NOMO-1 treated with DMSO at 0.1 percent for 48 hours (cell line): Measurements from ENCODE around the gene SLC6A18.
"Not testable (repeated sequence)": the region's sequence is repeated elsewhere in the genome, so short reads cannot be mapped to it uniquely, and the experiment has no call there.

Source experiments
- DNase-seq: peaks from one replicate; lab custom pipeline; 2025; ENCODE audit not compliant: unreplicated experiment; lab: John Stamatoyannopoulos, UW

SLC6A18 gene

DNA sequence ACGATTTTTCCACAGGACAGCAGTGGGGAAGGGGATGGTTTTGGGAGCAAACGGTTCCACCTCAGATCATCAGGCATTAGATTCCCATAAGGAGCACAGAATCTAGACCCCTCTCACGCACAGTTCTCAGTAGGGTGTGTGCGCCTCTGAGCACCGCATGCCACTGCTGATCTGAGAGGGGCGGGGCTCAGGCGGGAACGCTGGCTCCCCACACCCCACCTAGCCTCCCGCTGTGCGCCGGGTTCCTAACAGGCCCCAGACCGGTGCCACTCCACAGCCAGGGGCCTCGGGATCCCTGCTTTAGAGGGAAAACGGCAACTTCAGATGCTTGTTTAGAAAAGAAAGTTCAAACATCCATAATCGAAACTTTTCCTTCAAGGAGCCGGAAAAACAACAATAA is 49.3 kb downstream of the SLC6A18 start:
- DNase-seq: no peak

DNA sequence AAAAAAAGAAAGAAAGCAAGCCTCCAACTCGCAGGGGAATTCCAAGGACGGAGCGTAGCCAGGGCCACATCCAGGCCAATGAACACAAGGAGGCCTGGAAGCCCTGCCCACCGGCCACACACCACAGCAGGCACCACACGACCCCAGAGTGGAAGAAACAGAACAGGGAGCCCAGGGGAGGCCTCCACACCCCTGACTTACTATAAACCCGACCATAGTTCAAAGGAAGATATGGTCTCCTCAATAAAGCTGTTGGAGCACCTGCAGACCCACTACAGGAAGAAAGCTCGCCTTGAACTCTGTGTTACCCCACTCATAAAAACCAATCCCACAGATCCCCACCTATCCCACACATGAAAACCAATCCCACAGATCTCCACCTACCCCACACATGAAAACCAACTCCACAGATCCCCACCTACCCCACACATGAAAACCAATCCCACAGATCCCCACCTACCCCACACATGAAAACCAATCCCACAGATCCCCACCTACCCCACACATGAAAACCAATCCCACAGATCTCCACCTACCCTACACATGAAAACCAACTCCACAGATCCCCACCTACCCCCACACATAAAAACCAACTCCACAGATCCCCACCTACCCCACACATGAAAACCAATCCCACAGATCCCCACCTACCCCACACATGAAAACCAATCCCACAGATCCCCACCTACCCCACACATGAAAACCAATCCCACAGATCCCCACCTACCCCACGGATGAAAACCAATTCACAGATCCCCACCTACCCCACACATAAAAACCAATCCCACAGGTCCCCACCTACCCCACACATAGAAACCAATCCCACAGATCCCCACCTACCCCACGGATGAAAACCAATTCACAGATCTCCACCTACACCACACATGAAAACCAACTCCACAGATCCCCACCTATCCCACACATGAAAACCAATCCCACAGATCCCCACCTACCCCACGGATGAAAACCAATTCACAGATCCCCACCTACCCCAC is 50.5 kb downstream of the SLC6A18 start:
- not testable (repeated sequence) for DNase-seq

DNA sequence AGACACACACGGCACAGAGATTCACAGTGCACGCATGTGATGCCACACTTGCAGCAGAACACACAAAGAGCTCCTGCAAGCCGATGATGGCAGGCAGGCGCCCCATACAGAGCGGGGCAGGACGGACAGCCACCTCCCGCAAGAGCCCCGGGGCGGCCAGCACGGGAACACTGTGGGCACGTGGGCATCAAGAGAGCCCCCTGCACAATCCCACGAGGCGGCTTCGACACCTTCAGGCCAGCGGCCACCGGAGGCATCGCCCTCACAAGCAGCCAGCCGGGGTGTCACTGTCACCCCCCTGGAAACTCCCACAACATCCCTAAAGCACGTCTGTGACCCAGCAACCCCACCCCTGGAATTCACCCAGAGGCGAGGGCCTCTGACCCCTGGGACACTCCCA is 51.7 kb downstream of the SLC6A18 start:
- DNase-seq: no peak

DNA sequence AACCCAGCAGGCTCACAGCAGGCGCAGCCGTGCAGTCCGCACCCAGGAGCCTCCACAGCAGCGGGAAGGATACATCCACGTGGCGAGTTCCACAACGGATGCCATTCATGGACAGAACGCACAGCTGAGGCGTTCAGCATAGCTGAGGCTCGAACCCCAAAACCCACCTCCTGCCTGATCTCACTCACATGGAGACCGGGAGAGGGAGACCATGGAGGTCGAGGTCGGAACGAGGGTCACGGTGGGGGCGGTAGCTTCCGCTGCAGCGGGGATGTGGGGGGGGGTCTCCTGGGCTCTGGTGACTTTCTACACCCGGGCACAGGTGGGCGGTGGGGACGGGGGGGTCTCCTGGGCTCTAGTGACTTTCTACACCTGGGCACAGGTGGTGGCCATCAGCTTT is 52.1 kb downstream of the SLC6A18 start:
- DNase-seq: no peak

DNA sequence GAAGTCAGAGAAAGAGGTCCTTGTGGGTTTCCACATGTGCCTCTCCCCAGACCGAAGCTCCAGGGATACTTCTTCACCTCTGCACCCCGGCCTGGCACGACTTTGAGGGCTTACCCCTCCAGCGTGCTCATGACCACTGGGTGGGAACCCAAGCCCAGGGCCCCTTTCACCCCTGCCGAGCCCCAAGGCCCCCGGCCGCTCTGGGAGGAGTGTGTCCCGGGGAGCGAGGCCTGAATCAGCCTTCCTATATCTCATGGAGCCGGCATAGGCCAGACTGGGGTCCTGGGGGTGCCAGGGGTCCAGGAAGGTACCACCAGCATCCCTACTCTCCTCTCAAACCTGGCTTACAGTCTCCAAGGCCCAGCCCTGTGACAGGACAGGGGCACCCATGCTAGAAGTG is 52.6 kb downstream of the SLC6A18 start:
- no peak for DNase-seq

DNA sequence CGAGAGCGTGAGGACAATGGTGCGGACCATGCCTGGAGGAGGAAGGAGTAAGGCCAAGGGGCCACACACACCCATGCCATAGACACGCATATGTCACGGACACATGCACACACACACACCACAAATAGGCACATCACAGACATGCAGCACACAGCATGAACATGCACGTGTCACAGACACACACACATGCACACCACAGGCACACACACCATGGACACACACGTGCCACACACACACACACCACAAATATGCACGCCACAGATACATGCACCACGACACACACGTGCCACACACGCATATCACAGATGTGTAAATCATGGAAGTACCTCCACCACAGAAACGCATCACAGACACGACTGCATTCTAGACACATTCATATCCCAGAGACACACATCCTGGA is 53.0 kb downstream of the SLC6A18 start:
- DNase-seq: no peak

DNA sequence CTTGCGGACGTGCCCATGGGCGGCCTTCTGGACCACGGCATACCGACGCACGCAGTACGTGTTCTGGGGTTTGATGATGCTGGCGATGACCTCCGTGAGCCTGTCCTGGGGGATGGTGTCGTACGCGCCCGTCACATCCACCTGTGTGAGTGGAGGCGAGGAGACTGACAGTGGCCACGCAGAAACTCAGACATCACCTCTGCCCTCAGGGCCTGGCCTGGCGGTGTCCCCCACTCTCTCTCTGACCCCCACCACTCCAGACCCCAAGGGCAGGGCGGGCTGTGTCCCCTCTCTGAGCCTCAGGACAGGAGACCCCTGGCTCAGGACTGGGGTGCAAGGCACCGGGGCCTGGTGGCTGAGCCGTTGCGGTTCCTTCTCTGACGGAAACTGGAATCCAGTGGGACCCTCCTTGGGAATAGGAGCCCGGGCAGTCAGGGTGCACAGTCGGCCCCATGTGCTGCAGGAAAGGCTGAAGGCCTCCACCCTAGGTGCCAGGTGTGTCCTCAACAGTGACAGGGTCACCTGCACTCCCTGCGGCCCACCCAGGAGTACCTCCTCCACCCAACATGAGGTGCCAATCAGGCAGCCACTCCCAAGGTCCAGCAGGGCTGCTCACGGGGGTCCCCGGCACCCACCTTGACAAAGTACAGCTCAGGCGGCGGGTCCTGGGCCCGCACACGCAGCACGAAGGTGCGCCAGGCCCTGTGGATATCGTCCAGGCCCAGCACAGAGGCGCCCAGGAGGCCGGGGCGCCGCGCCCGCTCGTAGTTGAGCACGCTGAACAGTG is 53.7 kb downstream of the SLC6A18 start:
- no peak for DNase-seq

DNA sequence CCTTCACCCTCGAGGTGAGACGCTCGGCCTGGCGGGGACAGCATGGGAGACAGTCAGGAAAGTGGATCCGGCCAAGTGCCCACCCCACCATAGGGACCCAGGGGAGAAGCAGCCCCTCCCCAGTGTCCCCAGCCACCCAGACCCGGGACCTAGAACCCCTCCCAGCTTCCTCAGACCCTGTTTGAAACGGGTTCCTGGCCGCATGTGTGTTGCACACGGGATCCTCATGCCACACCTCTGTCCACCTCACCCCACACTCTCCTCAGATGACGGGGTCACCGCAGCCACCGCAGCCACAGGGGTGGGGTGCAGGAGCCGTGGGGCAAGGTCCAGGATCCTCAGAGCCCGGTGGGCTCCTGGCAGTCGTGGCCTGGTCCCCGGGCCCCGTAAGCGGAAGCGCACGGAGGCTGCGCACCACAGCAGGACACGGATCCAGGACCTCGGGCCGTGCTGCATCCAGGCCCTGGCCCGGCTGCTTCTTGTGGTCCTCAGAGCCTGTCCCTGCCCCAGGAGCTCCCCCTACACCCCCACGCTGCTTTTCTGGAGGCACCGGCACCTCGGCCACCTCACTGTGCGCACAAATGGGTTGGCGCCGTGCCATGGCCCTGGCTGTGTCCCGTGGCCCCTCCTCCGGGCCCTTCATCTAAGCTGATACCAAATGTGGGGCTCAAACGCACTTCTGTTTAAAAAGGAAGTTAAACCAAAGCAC is 54.4 kb downstream of the SLC6A18 start:
- no peak for DNase-seq

DNA sequence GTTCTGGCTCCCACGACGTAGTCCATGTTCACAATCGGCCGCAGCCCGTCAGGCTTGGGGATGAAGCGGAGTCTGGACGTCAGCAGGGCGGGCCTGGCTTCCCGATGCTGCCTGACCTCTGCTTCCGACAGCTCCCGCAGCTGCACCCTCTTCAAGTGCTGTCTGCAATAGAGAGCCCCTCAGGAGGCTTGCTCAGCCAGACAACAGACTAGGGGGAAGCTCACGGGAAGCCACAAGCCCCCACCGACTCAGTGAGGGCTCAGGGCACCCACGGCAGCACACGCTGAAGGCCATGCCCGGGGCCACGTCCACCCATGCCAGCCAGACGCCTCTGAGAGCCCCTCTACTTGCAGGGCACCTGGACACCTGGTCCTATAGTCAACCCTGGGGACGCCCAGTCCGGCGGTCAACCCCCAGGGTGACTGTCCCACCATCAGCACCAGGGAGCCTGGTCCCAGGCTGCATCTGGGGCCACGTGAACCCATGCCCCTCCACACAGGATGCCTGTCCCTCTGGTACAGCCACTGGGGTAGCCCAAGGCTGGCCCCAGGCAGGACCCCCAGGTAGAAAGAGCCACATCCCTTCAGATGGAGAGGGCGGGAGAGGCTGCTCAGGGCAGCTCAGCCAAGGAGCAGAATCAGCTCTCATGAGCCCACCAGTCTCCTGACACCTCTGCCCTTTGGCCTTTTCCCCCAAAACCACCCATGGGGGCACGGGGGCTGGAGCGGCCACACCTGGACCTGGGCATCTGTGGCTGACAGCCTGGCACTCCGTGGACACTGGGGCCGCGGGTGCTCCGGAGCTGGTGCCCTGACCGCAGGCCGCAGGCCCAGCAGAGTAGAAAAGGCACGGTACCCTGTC is 55.2 kb downstream of the SLC6A18 start:
- no peak for DNase-seq

DNA sequence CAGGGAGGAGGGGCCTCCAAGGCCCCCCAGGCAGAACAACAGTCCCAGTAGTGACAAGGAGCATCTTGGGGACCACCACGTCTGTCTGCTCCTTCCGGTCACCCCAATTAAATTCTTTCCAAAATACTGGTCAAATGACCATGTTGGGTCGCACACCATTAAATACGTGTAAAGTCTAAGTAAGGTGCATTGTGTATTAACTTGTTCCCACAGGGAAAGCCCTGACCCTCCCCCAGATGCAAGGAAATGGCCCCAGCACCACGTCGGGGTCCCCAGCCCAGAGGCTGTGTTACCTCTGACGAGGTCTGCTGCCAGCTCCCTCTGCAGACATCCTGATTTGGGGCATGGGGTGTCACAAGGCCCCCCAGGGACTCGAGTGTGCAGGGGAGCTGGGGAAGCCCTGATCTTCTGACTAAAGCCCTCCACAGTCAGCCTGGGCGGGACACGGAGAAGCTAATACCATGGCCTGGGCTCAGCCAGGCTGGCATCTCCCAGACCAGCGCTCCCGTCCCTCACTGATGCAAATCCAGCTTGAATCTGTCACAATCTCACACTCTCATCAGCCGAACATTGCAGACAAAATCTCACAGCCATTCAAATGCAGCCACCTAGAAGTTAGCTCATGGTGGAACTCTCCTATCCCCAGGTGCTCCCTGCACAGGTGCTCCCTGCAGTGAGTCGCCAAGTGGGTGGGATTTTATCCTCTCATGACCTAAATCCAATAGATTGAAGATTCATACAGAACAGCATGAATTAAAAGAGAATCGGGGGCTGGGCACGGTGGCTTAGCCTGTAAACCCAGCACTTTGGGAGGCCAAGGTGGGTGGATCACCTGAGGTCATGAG is 56.1 kb downstream of the SLC6A18 start:
- DNase-seq: no peak

DNA sequence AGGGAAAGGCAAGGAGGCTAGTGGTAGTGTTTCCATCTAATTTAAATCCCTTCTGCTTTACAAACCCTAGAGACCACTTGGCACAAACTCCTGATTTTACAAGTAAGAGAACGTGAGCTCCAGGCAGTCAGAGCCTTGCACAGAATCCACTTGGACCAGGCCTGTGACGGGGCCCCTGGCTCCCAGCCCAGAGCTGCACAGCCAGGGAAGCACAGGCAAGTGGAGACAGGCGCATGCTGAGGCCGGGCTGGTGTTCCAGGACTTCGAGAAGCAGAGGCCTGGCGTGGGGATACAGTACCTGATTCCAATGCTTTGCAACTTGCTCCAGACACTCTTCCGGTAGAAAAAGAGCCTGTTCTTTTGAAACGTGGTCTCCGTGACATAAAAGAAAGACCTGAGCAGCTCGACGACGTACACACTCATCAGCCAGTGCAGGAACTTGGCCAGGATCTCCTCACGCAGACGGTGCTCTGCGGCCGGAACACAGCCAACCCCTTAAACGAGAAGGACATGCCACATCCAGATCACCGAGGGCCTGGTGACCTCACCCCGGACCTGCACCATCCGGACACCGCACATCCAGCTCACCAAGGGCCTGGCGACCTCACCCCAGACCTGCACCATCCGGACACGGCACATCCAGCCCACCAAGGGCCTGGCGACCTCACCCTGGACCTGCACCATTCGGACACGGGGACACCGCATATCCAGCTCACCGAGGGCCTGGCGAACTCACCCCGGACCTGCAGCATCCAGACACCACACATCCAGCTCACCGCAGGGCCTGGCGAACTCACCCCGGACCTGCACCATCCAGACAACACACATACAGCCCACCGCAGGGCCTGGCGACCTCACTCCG is 57.2 kb downstream of the SLC6A18 start:
- DNase-seq: no peak

DNA sequence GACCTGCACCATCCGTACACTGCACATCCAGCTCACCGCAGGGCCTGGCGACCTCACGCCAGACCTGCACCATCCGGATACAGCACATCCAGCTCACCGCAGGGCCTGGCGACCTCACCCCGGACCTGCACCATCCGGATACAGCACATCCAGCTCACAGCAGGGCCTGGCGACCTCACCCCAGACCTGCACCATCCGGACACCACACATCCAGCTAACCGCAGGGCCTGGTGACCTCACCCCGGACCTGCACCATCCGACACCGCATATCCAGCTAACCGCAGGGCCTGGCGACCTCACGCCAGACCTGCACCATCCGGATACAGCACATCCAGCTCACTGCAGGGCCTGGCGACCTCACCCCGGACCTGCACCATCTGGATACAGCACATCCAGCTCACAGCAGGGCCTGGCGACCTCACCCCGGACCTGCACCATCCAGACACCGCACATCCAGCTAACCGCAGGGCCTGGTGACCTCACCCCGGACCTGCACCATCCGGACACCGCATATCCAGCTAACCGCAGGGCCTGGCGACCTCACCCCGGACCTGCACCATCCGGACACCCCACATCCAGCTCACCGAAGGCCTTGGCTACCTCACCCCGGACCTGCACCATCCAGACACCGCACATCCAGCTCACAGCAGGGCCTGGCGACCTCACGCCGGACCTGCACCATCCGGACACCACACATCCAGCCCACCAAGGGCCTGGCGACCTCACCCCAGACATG is 58.0 kb downstream of the SLC6A18 start:
- DNase-seq: not testable (repeated sequence)

DNA sequence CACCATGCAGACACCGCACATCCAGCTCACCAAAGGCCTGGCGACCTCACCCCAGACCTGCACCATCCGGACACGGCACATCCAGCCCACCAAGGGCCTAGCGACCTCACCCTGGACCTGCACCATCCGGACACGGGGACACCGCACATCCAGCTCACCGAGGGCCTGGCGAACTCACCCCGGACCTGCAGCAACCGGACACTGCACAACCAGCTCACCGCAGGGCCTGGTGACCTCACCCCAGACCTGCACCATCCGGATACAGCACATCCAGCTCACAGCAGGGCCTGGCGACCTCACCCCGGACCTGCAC is 58.5 kb downstream of the SLC6A18 start:
- DNase-seq: not testable (repeated sequence)

DNA sequence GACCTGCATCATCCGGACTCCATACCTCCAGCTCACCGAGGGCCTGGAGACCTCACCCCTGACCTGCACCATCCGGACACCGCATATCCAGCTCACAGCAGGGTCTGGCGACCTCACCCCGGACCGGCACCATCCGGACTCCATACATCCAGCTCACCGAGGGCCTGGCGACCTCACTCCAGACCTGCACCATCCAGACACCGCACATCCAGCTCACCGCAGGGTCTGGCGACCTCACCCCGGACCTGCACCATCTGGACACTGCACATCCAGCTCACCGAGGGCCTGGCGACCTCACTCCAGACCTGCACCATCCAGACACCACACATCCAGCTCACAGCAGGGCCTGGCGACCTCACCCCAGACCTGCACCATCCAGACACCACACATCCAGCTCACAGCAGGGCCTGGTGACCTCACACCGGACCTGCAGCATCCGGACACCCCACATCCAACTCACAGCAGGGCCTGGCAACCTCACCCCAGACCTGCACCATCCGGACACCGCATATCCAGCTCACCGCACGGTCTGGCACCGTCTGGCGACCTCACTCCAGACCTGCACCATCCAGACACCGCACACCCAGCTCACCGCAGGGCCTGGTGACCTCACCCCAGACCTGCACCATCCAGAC is 59.3 kb downstream of the SLC6A18 start:
- not testable (repeated sequence) for DNase-seq

DNA sequence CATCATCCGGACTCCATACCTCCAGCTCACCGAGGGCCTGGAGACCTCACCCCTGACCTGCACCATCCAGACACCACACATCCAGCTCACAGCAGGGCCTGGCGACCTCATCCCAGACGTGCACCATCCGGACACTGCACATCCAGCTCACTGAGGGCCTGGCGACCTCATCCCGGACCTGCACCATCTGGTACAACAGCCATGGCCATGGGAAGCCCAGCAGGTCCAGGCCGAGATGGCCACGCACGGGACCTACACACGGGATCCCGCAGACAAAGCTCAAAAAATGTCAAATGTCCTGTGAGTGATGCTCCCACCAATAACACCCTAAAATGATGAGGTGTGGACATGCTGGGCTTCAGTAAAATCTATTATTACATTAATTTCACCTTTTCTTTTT is 60.0 kb downstream of the SLC6A18 start:
- no peak for DNase-seq

DNA sequence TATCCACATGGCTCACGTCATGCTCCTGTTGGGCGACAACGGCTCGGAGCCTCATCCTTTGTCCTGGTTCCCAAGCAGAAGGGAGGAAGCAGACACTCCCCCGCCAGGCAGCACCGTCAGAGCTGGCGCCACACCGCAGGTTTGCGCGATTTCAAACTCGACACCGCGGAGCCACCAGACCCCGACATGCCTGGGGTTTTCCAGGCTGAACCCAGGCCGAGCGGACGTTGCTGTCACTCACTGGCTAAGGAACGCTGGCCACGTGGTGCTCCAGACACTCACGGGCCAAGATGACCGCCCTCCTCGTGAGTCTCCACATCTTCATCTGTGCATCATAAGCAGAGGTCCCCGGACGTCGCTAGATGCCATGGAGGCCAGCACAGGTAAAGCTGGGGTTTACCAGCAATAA is 60.7 kb downstream of the SLC6A18 start:
- DNase-seq: no peak

DNA sequence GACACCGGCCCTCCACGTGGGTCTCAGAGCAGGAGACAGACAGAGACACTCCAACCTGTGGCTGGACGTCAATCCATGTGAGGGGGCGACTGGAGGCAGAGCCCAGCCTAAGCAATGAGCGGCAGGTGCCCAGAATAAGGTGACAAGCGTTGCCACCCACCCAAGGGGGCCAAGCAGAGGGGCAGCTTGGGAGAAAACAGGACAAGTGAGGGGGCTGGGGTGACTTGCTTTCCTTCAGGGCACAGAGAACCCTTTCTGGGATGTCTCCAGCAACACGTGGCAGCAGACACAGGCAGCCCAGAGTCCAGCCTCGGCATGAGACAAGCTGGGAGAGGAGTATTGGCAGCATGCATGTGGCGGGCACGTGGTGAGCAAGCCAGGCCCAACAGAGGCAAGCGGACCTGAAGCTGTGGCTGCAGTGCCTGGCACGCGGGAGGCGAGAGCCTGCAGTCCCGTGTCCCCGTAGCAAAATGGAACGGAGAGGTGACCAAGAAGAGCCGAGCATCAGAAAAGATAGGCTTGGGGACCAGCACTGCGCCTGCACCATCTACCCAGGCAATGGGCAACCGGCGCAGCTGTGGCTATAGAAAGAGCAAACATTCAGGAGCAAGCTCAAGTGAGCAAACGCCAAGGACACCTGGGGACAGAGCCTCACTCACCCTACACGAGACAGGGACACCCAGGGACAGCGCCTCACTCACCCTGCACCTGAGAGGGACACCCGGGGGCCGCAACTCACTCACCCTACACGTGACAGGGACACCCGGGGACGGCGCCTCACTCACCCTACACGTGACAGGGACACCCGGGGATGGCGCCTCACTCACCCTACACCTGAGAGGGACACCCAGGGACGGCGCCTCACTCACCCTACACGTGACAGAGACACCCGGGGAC is 63.5 kb downstream of the SLC6A18 start:
- no peak for DNase-seq
